Spleen (tissue), 13 donors: ENCODE results near the gene NUDT19. TPM values are rescaled to one million over a fixed set of nuclear protein-coding genes. Genes with fewer than 3 reads are reported as not detected.

Experiments used
- DNase-seq: peaks from one replicate; pipeline ENCODE4 v3.0.0-alpha.2; 2020
- H3K27ac ChIP-seq, 8 donors: fragments of 200-600 bp; sonication (generic) in 7 of 8; 1 replicate in 4 of 8; 2 replicates in 4 of 8; pipeline versions ENCODE4 v1.5.0 to v1.8.0; 2016 to 2021; ENCODE audit warnings: inconsistent platforms in 4 of 8, mild to moderate bottlenecking in 4 of 8, moderate library complexity in 1 of 8
- H3K27me3 ChIP-seq, 7 donors: fragments of 200-600 bp; sonication (generic) in 6 of 7; replicated peaks in 1 of 7; 1 replicate in 4 of 7; 2 replicates in 3 of 7; pipeline versions ENCODE4 v1.5.0 to v1.8.0; 2016 to 2021; ENCODE audit warnings: inconsistent platforms in 3 of 7, mild to moderate bottlenecking in 1 of 7
- H3K36me3 ChIP-seq, 6 donors: fragments of 200-600 bp; sonication (generic) in 5 of 6; 1 replicate in 4 of 6; 2 replicates in 2 of 6; pipeline versions ENCODE4 v1.5.0 to v1.8.0; 2016 to 2021; ENCODE audit warnings: inconsistent platforms in 2 of 6
- H3K4me1 ChIP-seq, 6 donors: fragments of 200-600 bp; sonication (generic) in 5 of 6; 1 replicate in 3 of 6; 2 replicates in 3 of 6; pipeline versions ENCODE4 v1.5.0 to v1.8.0; 2016 to 2021; ENCODE audit warnings: inconsistent platforms in 3 of 6
- H3K4me3 ChIP-seq, 8 donors: fragments of 200-600 bp; sonication (generic) in 7 of 8; 1 replicate in 4 of 8; 2 replicates in 4 of 8; pipeline versions ENCODE4 v1.5.0 to v1.8.0; 2016 to 2021; ENCODE audit warnings: inconsistent platforms in 4 of 8, mild to moderate bottlenecking in 4 of 8, moderate library complexity in 2 of 8
- H3K9me3 ChIP-seq, 8 donors: fragments of 200-600 bp; sonication (generic) in 7 of 8; 1 replicate in 4 of 8; 2 replicates in 4 of 8; pipeline versions ENCODE4 v1.5.0 to v1.8.0; 2016 to 2021; ENCODE audit warnings: inconsistent platforms in 4 of 8
- CTCF ChIP-seq, 11 experiments: fragments of 200-600 bp in 7 of 11; fragments of 450-650 bp in 4 of 11; sonication (generic) in 4 of 11; IDR thresholded peaks in 8 of 11; conservative IDR thresholded peaks in 3 of 11; 1 replicate in 7 of 11; 2 replicates in 4 of 11; pipeline versions ENCODE4 v1.4.0 to v1.8.0; 2016 to 2021; ENCODE audit warnings: antibody characterized with exemption in 11 of 11, inconsistent platforms in 4 of 11, mild to moderate bottlenecking in 1 of 11
- POLR2A ChIP-seq, 3 donors: fragments of 450-650 bp; IDR thresholded peaks; one replicate each; pipeline ENCODE4 v1.5.1; 2017; ENCODE audit warnings: antibody characterized with exemption in 3 of 3, mild to moderate bottlenecking in 1 of 3
- POLR2AphosphoS5 ChIP-seq, 3 donors: sonication (generic); formaldehyde crosslinking; IDR thresholded peaks; one replicate each; pipeline ENCODE4 v1.5.1; 2017; ENCODE audit warnings: antibody characterized with exemption in 3 of 3
- WGBS, 5 donors: extraction: QIAGEN DNeasy Blood & Tissue Kit in 3 of 5; methylation state at CpG; one replicate each; pipeline versions ENCODE4 v1.1.5 to v1.1.7; 2013 to 2018; 5-methylcytosine and 5-hydroxymethylcytosine counted together
- intact Hi-C: fragments of 100-400 bp; cut with DNase I; formaldehyde crosslinking; loops from one replicate; pipeline ENCODE4 v1.15.0; 2023; ENCODE audit warnings: low total_unique reads
- long read RNA-seq, 2 donors: transcript quantifications; one replicate each; lab custom pipeline, GENCODE V29; 2026
- polyA plus RNA-seq, 3 donors: library from polyadenylated mRNA; stranded (reverse); fragments of 200-250 nt; gene quantifications; one replicate each; pipeline ENCODE4 v1.2.1, GENCODE V29; 2013
- total RNA-seq, 7 donors: library from RNA; depleted of rRNA in 3 of 7; stranded (reverse); fragments of >200 nt in 3 of 7; fragmentation: NEBNext Ultra II Directional in 4 of 7; extraction: Animal tissue kit (Norgen Biotek cat#: 25700) in 4 of 7; gene quantifications; one replicate each; pipeline versions ENCODE4 v1.1.0 to v1.2.1, GENCODE V29; 2016 to 2021
- donor health status: healthy with polysubstance abuse.
- donor health status: DM: no; HTN: no; CAD: no; lungs with moderate emphysema.
- donor health status: DM: no; HTN: no; CAD: no.
- donor health status: Bipolar disorder and iron deficiency.
- donor health status: healthy.
- donor health status: DM: no; HTN: no; CAD: no.
- donor health status: DM: yes; HTN: yes; CAD: no.

Gene NUDT19
- total RNA-seq, result 10 to 100 TPM in 6 of 7 donors, 1 to 10 TPM in 1; 10.0 to 18.4 (median 12.4) TPM
- 1 to 10 TPM; 4.9 to 8.0 (median 5.0) TPM for polyA plus RNA-seq
- long read RNA-seq, donor 1, partial matches to known transcripts, result 0 of 1 reads
- long read RNA-seq, donor 1, other reads (novel, unspliced or antisense), result 0 of 1 reads
- long read RNA-seq, donor 2, partial matches to known transcripts, result 0 of 1 reads
- long read RNA-seq, donor 2, other reads (novel, unspliced or antisense), result 0 of 1 reads

- H3K9me3 ChIP-seq, result no peaks in the 10 kb centered on the region
- intact Hi-C loops, result no loop called here
- peak in 1 of 11 experiments; percentile 7 for TF ChIP-seq CTCF (IDR thresholded peaks at IDR 0.05 in 8 of 11, conservative IDR thresholded peaks at IDR 0.05 in 3 of 11)
- peak in 1 of 3 donors; percentile 66 for TF ChIP-seq POLR2A (IDR thresholded peaks at IDR 0.05)
- TF ChIP-seq POLR2AphosphoS5 (IDR thresholded peaks at IDR 0.05), result peak; percentile 85 to 93 (median 91)
- 8 to 21% (median 10%) methylated on average over 14 to 32 of the region's 32 CpGs for WGBS, 5 donors
- peaks cover 33 to 68% (median 57%) of the 10 kb centered on the region in 6 donors for H3K4me1 ChIP-seq
- H3K27me3 ChIP-seq, result no peaks in the 10 kb centered on the region
- DNase-seq, result peak; percentile 96
- H3K27ac ChIP-seq, result peak within 1 kb of the TSS; percentile 76 to 93 (median 90)
- H3K36me3 ChIP-seq, result peaks cover 0 to 6% (median 0%) of the 10 kb centered on the region in 6 donors
- peak within 1 kb of the TSS; percentile 72 to 94 (median 80) for H3K4me3 ChIP-seq
These were observed at the start of gene NUDT19 for GRCh38 chr19:32691291-32691951. TSS of gene NUDT19 (plus strand) at chr19:32691821. CDS start at chr19:32691961, 140 bp downstream.

GRCh38 chr19:32642771-32643170 is 48.9 kb upstream of the NUDT19 start:
- H3K4me3 ChIP-seq, result no peak overlapping the region
- DNase-seq, result peak; percentile 84
- intact Hi-C loops, result no loop called here

GRCh38 chr19:32646556-32646955 is 45.1 kb upstream of the NUDT19 start:
- peaks cover 0 to 97% (median 58%) of the 10 kb centered on the region in 6 donors for H3K36me3 ChIP-seq
- no peak overlapping the region for H3K27ac ChIP-seq
- TF ChIP-seq CTCF (IDR thresholded peaks at IDR 0.05 in 8 of 11, conservative IDR thresholded peaks at IDR 0.05 in 3 of 11), result no peak
- no peak for TF ChIP-seq POLR2A (IDR thresholded peaks at IDR 0.05)
- no peak for TF ChIP-seq POLR2AphosphoS5 (IDR thresholded peaks at IDR 0.05)
- no peak overlapping the region for H3K4me3 ChIP-seq
- intact Hi-C loops, result no loop called here
- WGBS, 5 donors, result 72 to 85% (median 82%) methylated on average over 6 of the region's 6 CpGs
- H3K9me3 ChIP-seq, result no peaks in the 10 kb centered on the region
- H3K27me3 ChIP-seq, result no peaks in the 10 kb centered on the region
- peaks cover 0 to 14% (median under 1%) of the 10 kb centered on the region in 6 donors for H3K4me1 ChIP-seq
- DNase-seq, result no peak

More at GRCh38 chr19:32642771-32643170, 48.9 kb upstream of the NUDT19 start:
- 72 to 89% (median 78%) methylated on average over 11 to 12 of the region's 12 CpGs for WGBS, 5 donors
- Histone ChIP-seq H3K27me3 (no peaks in the 10 kb centered on the region), H3K4me1 (peaks cover 0 to 14% (median 0%) of the 10 kb centered on the region in 6 donors), H3K27ac (peak overlapping the region in 1 of 8 donors; percentile 5), H3K36me3 (peaks cover 0 to 100% (median 72%) of the 10 kb centered on the region in 6 donors), H3K9me3 (no peaks in the 10 kb centered on the region)
- peak in 2 of 3 donors; percentile 33 to 35 for TF ChIP-seq POLR2AphosphoS5 (IDR thresholded peaks at IDR 0.05)
- TF ChIP-seq CTCF (IDR thresholded peaks at IDR 0.05 in 8 of 11, conservative IDR thresholded peaks at IDR 0.05 in 3 of 11), result no peak

GRCh38 chr19:32647361-32647760 is 44.3 kb upstream of the NUDT19 start:
- Histone ChIP-seq H3K36me3 (peaks cover 0 to 97% (median 54%) of the 10 kb centered on the region in 6 donors), H3K4me1 (peaks cover 0 to 21% (median 2%) of the 10 kb centered on the region in 6 donors), H3K4me3 (no peak overlapping the region), H3K9me3 (no peaks in the 10 kb centered on the region), H3K27ac (no peak overlapping the region), H3K27me3 (no peaks in the 10 kb centered on the region)
- DNase-seq, result no peak
- 79 to 89% (median 84%) methylated on average over 8 of the region's 8 CpGs for WGBS, 5 donors
- TF ChIP-seq POLR2A (IDR thresholded peaks at IDR 0.05) (no peak), CTCF (IDR thresholded peaks at IDR 0.05 in 8 of 11, conservative IDR thresholded peaks at IDR 0.05 in 3 of 11) (no peak), POLR2AphosphoS5 (IDR thresholded peaks at IDR 0.05) (no peak)
- intact Hi-C loops, result no loop called here
